Hepatocyte (in vitro differentiated cells): ENCODE data around the gene MTF2. TPM values are rescaled to one million over a fixed set of nuclear protein-coding genes. Genes with fewer than 3 reads are reported as not detected.

Source experiments
- DNase-seq: peaks from one replicate; pipeline ENCODE4 v3.0.0-alpha.2; 2016; ENCODE audit warnings: low spot score
- H2AFZ ChIP-seq: fragments of 200-600 bp; sonication (generic); 2 replicates; pipeline ENCODE4 v1.6.0; 2016; ENCODE audit warnings: antibody characterized with exemption, mild to moderate bottlenecking
- H3K27ac ChIP-seq: fragments of 200-600 bp; sonication (generic); 2 replicates; pipeline ENCODE4 v1.5.1; 2016; ENCODE audit warnings: mild to moderate bottlenecking
- H3K27me3 ChIP-seq: fragments of 200-600 bp; sonication (generic); 2 replicates; pipeline ENCODE4 v1.6.1; 2016
- H3K36me3 ChIP-seq: fragments of 200-600 bp; sonication (generic); replicated peaks from 2 replicates; pipeline ENCODE4 v1.5.1; 2016; ENCODE audit warnings: low read depth; ENCODE audit not compliant: insufficient read depth
- H3K4me1 ChIP-seq: fragments of 200-600 bp; sonication (generic); 2 replicates; pipeline ENCODE4 v1.5.1; 2016; ENCODE audit warnings: mild to moderate bottlenecking, moderate library complexity; ENCODE audit not compliant: insufficient read depth
- H3K4me2 ChIP-seq: fragments of 200-600 bp; sonication (generic); 2 replicates; pipeline ENCODE4 v1.6.0; 2016
- H3K4me3 ChIP-seq: fragments of 200-600 bp; sonication (generic); 2 replicates; pipeline ENCODE4 v1.5.1; 2016; ENCODE audit warnings: mild to moderate bottlenecking
- H3K79me2 ChIP-seq: fragments of 200-600 bp; sonication (generic); 2 replicates; pipeline ENCODE4 v1.6.0; 2017; ENCODE audit warnings: mild to moderate bottlenecking
- H3K9me2 ChIP-seq: fragments of 200-600 bp; sonication (generic); replicated peaks from 2 replicates; pipeline ENCODE4 v1.6.0; 2017; ENCODE audit warnings: mild to moderate bottlenecking; ENCODE audit not compliant: insufficient read depth
- H3K9me3 ChIP-seq: fragments of 200-600 bp; sonication (generic); 2 replicates; pipeline ENCODE4 v1.5.1; 2016; ENCODE audit warnings: low read depth, mild to moderate bottlenecking
- H4K20me1 ChIP-seq: fragments of 200-600 bp; sonication (generic); 2 replicates; pipeline ENCODE4 v1.6.0; 2016; ENCODE audit warnings: mild to moderate bottlenecking; ENCODE audit not compliant: insufficient read depth, poor library complexity, severe bottlenecking
- EZH2 ChIP-seq: fragments of 200-600 bp; sonication (generic); IDR thresholded peaks from 2 replicates; pipeline ENCODE4 v1.6.1; 2016; ENCODE audit warnings: antibody characterized with exemption, mild to moderate bottlenecking, borderline replicate concordance
- EZH2phosphoT487 ChIP-seq: fragments of 200-600 bp; sonication (generic); IDR thresholded peaks from one replicate; pipeline ENCODE4 v1.6.1; 2018; ENCODE audit warnings: antibody characterized with exemption, mild to moderate bottlenecking, low read depth, moderate library complexity; ENCODE audit not compliant: unreplicated experiment, severe bottlenecking
- WGBS: methylation state at CpG from one replicate; pipeline ENCODE4 v1.1.6; 2016; ENCODE audit warnings: low lambda C conversion rate; ENCODE audit errors: missing lambda C conversion rate; 5-methylcytosine and 5-hydroxymethylcytosine counted together
- polyA plus RNA-seq: library from polyadenylated mRNA; unstranded; fragments of >200 nt; fragmentation: Nextera tagmentation; extraction: Ambion mirVana; gene quantifications from 2 replicates; pipeline ENCODE4 v1.2.1, GENCODE V29; 2016
- total RNA-seq: library from RNA; depleted of rRNA; stranded (reverse); fragments of >200 nt; gene quantifications from 2 replicates; pipeline ENCODE4 v1.2.3, GENCODE V29; 2014
- TF ChIP-seq, protein P1 (sequence below): fragments of 200-600 bp; sonication (generic); IDR thresholded peaks from 2 replicates; pipeline ENCODE4 v1.5.1; 2016; ENCODE audit warnings: antibody characterized with exemption, mild to moderate bottlenecking; ENCODE audit not compliant: poor library complexity

The MTF2 gene
- total and polyA plus RNA-seq, 2 experiments from 2014 or later, result 29.7 to 37.7 TPM

DNA sequence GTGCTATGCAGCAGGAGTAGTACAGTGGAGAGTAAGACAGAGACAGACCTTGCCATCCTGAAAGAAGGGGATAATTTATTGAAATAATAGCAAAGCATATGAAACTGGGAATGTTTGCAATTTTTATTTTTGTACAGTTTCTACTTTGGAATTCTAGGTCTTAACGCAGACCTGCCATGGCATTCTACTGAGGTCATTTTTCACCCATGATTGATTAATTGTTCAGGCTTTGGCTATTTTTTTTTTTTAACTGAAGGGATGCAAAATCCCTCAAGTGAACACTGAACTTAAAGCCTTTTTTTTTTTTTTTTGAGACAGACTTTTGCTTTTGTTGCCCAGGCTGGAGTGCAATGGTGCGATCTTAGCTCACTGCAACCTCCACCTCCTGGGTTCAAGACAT lies 27.1 kb downstream of the MTF2 start:
- DNase-seq, result no peak
- Histone ChIP-seq H3K4me2 (no peak overlapping the region), H3K79me2 (peaks cover 98% of the 10 kb centered on the region), H3K36me3 (no peaks in the 10 kb centered on the region), H3K27ac (no peak overlapping the region), H3K27me3 (no peaks in the 10 kb centered on the region), H2AFZ (no peak overlapping the region), H3K9me2 (no peaks in the 10 kb centered on the region), H3K4me1 (peaks cover under 1% of the 10 kb centered on the region), H3K9me3 (peaks cover 4% of the 10 kb centered on the region), H3K4me3 (no peak overlapping the region), H4K20me1 (peaks cover 21% of the 10 kb centered on the region)
- TF ChIP-seq, protein P1, sequence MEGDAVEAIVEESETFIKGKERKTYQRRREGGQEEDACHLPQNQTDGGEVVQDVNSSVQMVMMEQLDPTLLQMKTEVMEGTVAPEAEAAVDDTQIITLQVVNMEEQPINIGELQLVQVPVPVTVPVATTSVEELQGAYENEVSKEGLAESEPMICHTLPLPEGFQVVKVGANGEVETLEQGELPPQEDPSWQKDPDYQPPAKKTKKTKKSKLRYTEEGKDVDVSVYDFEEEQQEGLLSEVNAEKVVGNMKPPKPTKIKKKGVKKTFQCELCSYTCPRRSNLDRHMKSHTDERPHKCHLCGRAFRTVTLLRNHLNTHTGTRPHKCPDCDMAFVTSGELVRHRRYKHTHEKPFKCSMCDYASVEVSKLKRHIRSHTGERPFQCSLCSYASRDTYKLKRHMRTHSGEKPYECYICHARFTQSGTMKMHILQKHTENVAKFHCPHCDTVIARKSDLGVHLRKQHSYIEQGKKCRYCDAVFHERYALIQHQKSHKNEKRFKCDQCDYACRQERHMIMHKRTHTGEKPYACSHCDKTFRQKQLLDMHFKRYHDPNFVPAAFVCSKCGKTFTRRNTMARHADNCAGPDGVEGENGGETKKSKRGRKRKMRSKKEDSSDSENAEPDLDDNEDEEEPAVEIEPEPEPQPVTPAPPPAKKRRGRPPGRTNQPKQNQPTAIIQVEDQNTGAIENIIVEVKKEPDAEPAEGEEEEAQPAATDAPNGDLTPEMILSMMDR, result no peak
- no peak for TF ChIP-seq EZH2
- TF ChIP-seq EZH2phosphoT487, result no peak
- 98% methylated on average over 2 of the region's 2 CpGs for WGBS

DNA sequence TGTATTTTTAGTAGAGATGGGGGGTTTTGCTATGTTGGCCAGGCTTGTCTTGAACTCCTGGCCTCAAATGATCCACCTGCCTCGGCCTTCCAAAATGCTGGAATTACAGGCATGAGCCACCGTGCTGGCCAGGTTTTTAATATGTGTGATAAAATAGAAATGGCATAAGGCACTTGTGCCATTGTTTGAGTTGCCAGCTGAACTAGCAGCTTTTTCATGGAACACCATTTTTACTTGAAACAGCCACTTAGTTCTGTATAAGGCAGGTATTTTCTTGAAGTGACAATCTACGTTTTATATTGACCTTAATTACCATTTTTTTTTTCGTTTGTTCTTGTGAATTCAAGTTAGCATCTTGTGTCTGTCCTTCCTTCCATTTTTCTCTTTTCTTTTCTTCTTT lies 28.3 kb downstream of the MTF2 start:
- peaks cover 98% of the 10 kb centered on the region for H3K79me2 ChIP-seq
- H3K27me3 ChIP-seq, result no peaks in the 10 kb centered on the region
- no peak for TF ChIP-seq EZH2phosphoT487
- TF ChIP-seq EZH2, result no peak
- TF ChIP-seq, protein P1, result no peak
- 98% methylated on average over 4 of the region's 4 CpGs for WGBS
- no peak overlapping the region for H3K4me3 ChIP-seq
- no peak overlapping the region for H3K4me2 ChIP-seq
- no peaks in the 10 kb centered on the region for H3K9me2 ChIP-seq
- H3K4me1 ChIP-seq, result peaks cover 7% of the 10 kb centered on the region
- peaks cover 4% of the 10 kb centered on the region for H3K9me3 ChIP-seq
- H2AFZ ChIP-seq, result no peak overlapping the region
- peaks cover 12% of the 10 kb centered on the region for H4K20me1 ChIP-seq
- H3K27ac ChIP-seq, result no peak overlapping the region
- no peak for DNase-seq
- no peaks in the 10 kb centered on the region for H3K36me3 ChIP-seq

DNA sequence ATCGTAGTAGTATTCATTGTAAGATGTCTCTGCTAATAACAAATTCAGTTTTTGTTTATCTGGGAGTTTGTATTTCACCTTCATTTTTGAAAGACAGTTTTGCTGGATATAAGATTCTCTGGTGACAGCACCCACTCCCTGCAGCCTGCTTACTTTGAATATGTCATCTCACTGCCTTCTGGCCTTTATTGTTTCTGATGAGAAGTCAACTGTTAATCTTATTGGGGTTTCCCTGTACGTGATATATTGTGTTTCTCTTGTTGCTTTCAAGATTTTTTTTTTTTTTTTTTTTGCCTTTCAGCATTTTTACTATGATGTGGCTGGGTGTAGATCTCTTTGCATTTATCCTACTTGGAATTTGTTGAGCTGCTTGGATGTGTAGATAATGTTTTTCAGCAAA lies 29.3 kb downstream of the MTF2 start:
- H3K27ac ChIP-seq, result no peak overlapping the region
- WGBS, result 95% methylated on average over 2 of the region's 2 CpGs
- H3K9me2 ChIP-seq, result no peaks in the 10 kb centered on the region
- H3K9me3 ChIP-seq, result peaks cover 4% of the 10 kb centered on the region
- DNase-seq, result no peak
- peaks cover 97% of the 10 kb centered on the region for H3K79me2 ChIP-seq
- TF ChIP-seq EZH2phosphoT487 (no peak), EZH2 (no peak)
- TF ChIP-seq, protein P1, result no peak
- H3K4me3 ChIP-seq, result no peak overlapping the region
- no peak overlapping the region for H3K4me2 ChIP-seq
- no peak overlapping the region for H2AFZ ChIP-seq
- H4K20me1 ChIP-seq, result peaks cover 11% of the 10 kb centered on the region
- no peaks in the 10 kb centered on the region for H3K36me3 ChIP-seq
- peaks cover 7% of the 10 kb centered on the region for H3K4me1 ChIP-seq
- no peaks in the 10 kb centered on the region for H3K27me3 ChIP-seq

DNA sequence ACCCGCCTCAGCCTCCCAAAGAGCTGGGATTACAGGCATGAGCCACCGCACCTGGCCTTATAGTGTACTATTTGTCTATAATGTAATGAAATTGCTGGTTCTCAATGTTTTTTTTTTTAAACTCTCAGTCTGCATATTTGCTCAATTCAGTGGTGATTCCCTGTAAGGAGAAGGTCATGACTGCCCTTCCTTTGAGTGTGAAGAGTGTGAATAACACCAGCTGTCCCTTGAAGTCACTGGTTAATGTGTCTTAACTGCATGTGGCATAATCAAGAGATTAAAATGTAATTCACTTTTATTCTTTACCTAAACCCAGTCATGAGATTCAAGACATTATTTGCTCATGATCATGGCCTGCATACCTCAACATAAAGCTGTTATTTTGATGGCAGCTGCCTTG lies 30.5 kb downstream of the MTF2 start:
- Histone ChIP-seq H3K4me1 (peaks cover 7% of the 10 kb centered on the region), H3K9me2 (no peaks in the 10 kb centered on the region), H3K36me3 (no peaks in the 10 kb centered on the region), H3K27me3 (no peaks in the 10 kb centered on the region), H3K9me3 (peaks cover 4% of the 10 kb centered on the region), H3K27ac (no peak overlapping the region), H2AFZ (no peak overlapping the region), H3K4me2 (no peak overlapping the region), H3K79me2 (peaks cover 92% of the 10 kb centered on the region), H3K4me3 (no peak overlapping the region), H4K20me1 (peaks cover 11% of the 10 kb centered on the region)
- no peak for DNase-seq
- 83% methylated on average over 2 of the region's 2 CpGs for WGBS
- TF ChIP-seq EZH2phosphoT487, result no peak
- TF ChIP-seq EZH2, result no peak
- TF ChIP-seq, protein P1, result no peak
